ENCODE data around the gene OR10V1. TPM values are rescaled to one million over a fixed set of nuclear protein-coding genes. Genes with fewer than 3 reads are reported as not detected.

OR10V1 gene
- total RNA-seq, 1 donor from 2014 or later = not detected

DNA sequence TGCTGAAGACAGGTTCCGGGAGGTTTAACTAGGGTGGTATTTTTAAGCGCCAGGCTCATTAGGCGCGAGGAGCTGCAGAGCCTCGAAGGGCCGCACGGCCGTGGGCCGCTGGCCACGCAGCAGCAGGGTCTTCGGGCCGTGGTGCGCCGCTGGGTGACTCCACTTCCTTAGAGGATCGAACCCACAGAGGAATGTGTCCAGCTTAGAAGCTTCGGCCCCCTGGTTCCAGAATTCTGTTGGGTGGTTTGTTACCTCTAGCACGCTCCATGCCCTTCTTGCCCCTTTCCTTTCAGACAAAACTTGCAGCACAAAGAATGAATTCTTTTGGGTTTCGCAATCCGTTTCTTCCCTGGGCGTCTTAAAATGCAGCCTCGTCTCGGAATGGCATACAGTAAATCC is 44.0 kb downstream of the OR10V1 start:
- Mint-ChIP-seq H3K36me3 (ENCODE audit: insufficient read depth) (peaks cover 11% of the 10 kb centered on the region), H3K4me1 (ENCODE audit: low read depth) (peaks cover 23% of the 10 kb centered on the region), H3K4me3 (ENCODE audit: low read depth) (peak overlapping the region; percentile 90), H3K9me3 (ENCODE audit: low read depth) (no peaks in the 10 kb centered on the region), H3K27me3 (no peaks in the 10 kb centered on the region), H3K27ac (peak overlapping the region; percentile 100)
- DNase-seq (ENCODE audit: low spot score, unreplicated experiment) = peak; percentile 18
- TF ChIP-seq CTCF (IDR thresholded peaks at IDR 0.05; ENCODE audit: unreplicated experiment) = no peak

- Mint-ChIP-seq H3K9me3 (ENCODE audit: low read depth) (no peaks in the 10 kb centered on the region), H3K4me1 (ENCODE audit: low read depth) (peaks cover 19% of the 10 kb centered on the region), H3K27me3 (no peaks in the 10 kb centered on the region), H3K4me3 (ENCODE audit: low read depth) (peak within 1 kb of the TSS; percentile 90), H3K36me3 (ENCODE audit: insufficient read depth) (peaks cover 12% of the 10 kb centered on the region), H3K27ac (peak within 1 kb of the TSS; percentile 100)
- TF ChIP-seq CTCF (IDR thresholded peaks at IDR 0.05; ENCODE audit: unreplicated experiment) = no peak
- DNase-seq (ENCODE audit: low spot score, unreplicated experiment) = peak; percentile 95
Observed at GRCh38 chr11:59668950-59669610, 44.6 kb downstream of the OR10V1 start, which contains the start of gene PATL1. TSS of gene PATL1 (minus strand) at chr11:59669037. CDS start at chr11:59668895, 142 bp downstream.

GRCh38 chr11:59668188-59668949 is 45.3 kb downstream of the OR10V1 start:
- peak; percentile 58 for DNase-seq (ENCODE audit: low spot score, unreplicated experiment)
- Mint-ChIP-seq H3K4me1 (ENCODE audit: low read depth) (peaks cover 19% of the 10 kb centered on the region), H3K27me3 (no peaks in the 10 kb centered on the region), H3K36me3 (ENCODE audit: insufficient read depth) (peaks cover 13% of the 10 kb centered on the region), H3K4me3 (ENCODE audit: low read depth) (peak overlapping the region; percentile 89), H3K27ac (peak overlapping the region; percentile 96), H3K9me3 (ENCODE audit: low read depth) (no peaks in the 10 kb centered on the region)
- peak; percentile 26 for TF ChIP-seq CTCF (IDR thresholded peaks at IDR 0.05; ENCODE audit: unreplicated experiment)

GRCh38 chr11:59667812-59668187 is 45.8 kb downstream of the OR10V1 start:
- no peak for TF ChIP-seq CTCF (IDR thresholded peaks at IDR 0.05; ENCODE audit: unreplicated experiment)
- Mint-ChIP-seq H3K27me3 (no peaks in the 10 kb centered on the region), H3K9me3 (ENCODE audit: low read depth) (no peaks in the 10 kb centered on the region), H3K4me1 (ENCODE audit: low read depth) (peaks cover 19% of the 10 kb centered on the region), H3K4me3 (ENCODE audit: low read depth) (peak overlapping the region; percentile 89), H3K27ac (peak overlapping the region; percentile 96), H3K36me3 (ENCODE audit: insufficient read depth) (peaks cover 13% of the 10 kb centered on the region)
- DNase-seq (ENCODE audit: low spot score, unreplicated experiment) = no peak

GRCh38 chr11:59666969-59667368 is 46.7 kb downstream of the OR10V1 start:
- H3K4me3 Mint-ChIP-seq (ENCODE audit: low read depth) = peak overlapping the region; percentile 89
- DNase-seq (ENCODE audit: low spot score, unreplicated experiment) = no peak
- peaks cover 19% of the 10 kb centered on the region for H3K4me1 Mint-ChIP-seq (ENCODE audit: low read depth)
- TF ChIP-seq CTCF (IDR thresholded peaks at IDR 0.05; ENCODE audit: unreplicated experiment) = no peak
- H3K27me3 Mint-ChIP-seq = no peaks in the 10 kb centered on the region
- peaks cover 13% of the 10 kb centered on the region for H3K36me3 Mint-ChIP-seq (ENCODE audit: insufficient read depth)
- no peak overlapping the region for H3K27ac Mint-ChIP-seq
- H3K9me3 Mint-ChIP-seq (ENCODE audit: low read depth) = no peaks in the 10 kb centered on the region

Other genes with a start within 250 kb of the OR10V1 start
- gene OR4D10, start 240.5 kb downstream of the OR10V1 start, total RNA-seq = not detected in 2 replicates
- gene OR4D11, start 210.3 kb downstream of the OR10V1 start, total RNA-seq = not detected in 2 replicates
- gene OR4D9, start 202.3 kb downstream of the OR10V1 start, total RNA-seq = not detected in 2 replicates
- gene OSBP, start 98.1 kb downstream of the OR10V1 start, total RNA-seq = 42.7 and 46.1 TPM in 2 replicates
- gene PATL1, start 44.8 kb downstream of the OR10V1 start, total RNA-seq = 43.0 and 43.7 TPM in 2 replicates
- 91.5 and 113 TPM in 2 replicates for gene STX3, start 41.5 kb upstream of the OR10V1 start, total RNA-seq
- 44.2 and 44.7 TPM in 2 replicates for gene MRPL16, start 96.9 kb upstream of the OR10V1 start, total RNA-seq
- 17.9 and 27.1 TPM in 2 replicates for gene CBLIF, start 131.7 kb upstream of the OR10V1 start, total RNA-seq
- gene TCN1, start 152.6 kb upstream of the OR10V1 start, total RNA-seq = 3.2 and 3.5 TPM in 2 replicates
- 0.49 TPM in 1 of 2 replicates, not detected in the other for gene OOSP3, start 164.9 kb upstream of the OR10V1 start, total RNA-seq
- gene OOSP1, start 224.6 kb upstream of the OR10V1 start, total RNA-seq = not detected in 2 replicates